A673 (cell line): ENCODE measurements around the gene PRKAR1A. TPM values are rescaled to one million over a fixed set of nuclear protein-coding genes. Genes with fewer than 3 reads are reported as not detected.

ENCODE experiments used
- BruUV-seq: library from RNA; stranded (reverse); fragments of 400-500 nt; replicated peaks from 2 replicates; lab custom pipeline; 2021; lab: Mats Ljungman, UMichigan
- CTCF ChIA-PET: fragments of 300-600 bp; sonication (Branson Sonifier 250); formaldehyde crosslinking; loops from one replicate; lab custom pipeline; 2022; ENCODE audit warnings: antibody characterized with exemption; lab: Charles Lee
- POLR2A ChIA-PET: fragments of 300-600 bp; sonication (Branson Sonifier 250); formaldehyde crosslinking; loops from one replicate; lab custom pipeline; 2022; ENCODE audit warnings: antibody characterized with exemption; ENCODE audit not compliant: low non-redundant PET; lab: Charles Lee
- DNase-seq: peaks from one replicate; pipeline ENCODE4 v3.0.0-alpha.2; 2015; ENCODE audit warnings: low spot score
- H3K27ac ChIP-seq: fragments of 200-600 bp; sonication (generic); 2 replicates; pipeline ENCODE4 v1.5.1; 2016; ENCODE audit warnings: mixed run types, low read depth, mild to moderate bottlenecking, mixed read lengths, antibody characterized with exemption, low read length; ENCODE audit not compliant: poor library complexity, severe bottlenecking
- H3K27me3 ChIP-seq: fragments of 200-600 bp; sonication (generic); replicated peaks from 2 replicates; pipeline ENCODE4 v1.6.1; 2017; ENCODE audit warnings: mixed run types, low read depth, mild to moderate bottlenecking, mixed read lengths, antibody characterized with exemption, low read length; ENCODE audit not compliant: insufficient read depth, poor library complexity
- H3K36me3 ChIP-seq: fragments of 200-600 bp; sonication (generic); 2 replicates; pipeline ENCODE4 v1.6.1; 2016; ENCODE audit warnings: mixed run types, mild to moderate bottlenecking, mixed read lengths, antibody characterized with exemption, low read length; ENCODE audit not compliant: insufficient read depth, poor library complexity, severe bottlenecking
- H3K4me1 ChIP-seq: fragments of 200-600 bp; sonication (generic); 2 replicates; pipeline ENCODE4 v1.6.1; 2017; ENCODE audit warnings: mixed run types, mild to moderate bottlenecking, mixed read lengths, antibody characterized with exemption, low read length; ENCODE audit not compliant: insufficient read depth, poor library complexity, severe bottlenecking
- H3K4me3 ChIP-seq: fragments of 200-600 bp; sonication (generic); 2 replicates; pipeline ENCODE4 v1.5.1; 2016; ENCODE audit warnings: low read depth, mixed run types, mild to moderate bottlenecking, mixed read lengths, low read length; ENCODE audit not compliant: poor library complexity, severe bottlenecking
- H3K9me3 ChIP-seq: fragments of 200-600 bp; sonication (generic); 2 replicates; pipeline ENCODE4 v1.6.1; 2016; ENCODE audit warnings: mixed run types, low read depth, mild to moderate bottlenecking, mixed read lengths, antibody characterized with exemption, low read length; ENCODE audit not compliant: poor library complexity, severe bottlenecking
- CTCF ChIP-seq: fragments of 300-800, 200-600 bp; sonication (generic); conservative IDR thresholded peaks from 2 replicates; pipeline ENCODE4 v1.5.1; 2017; ENCODE audit warnings: low read depth, mild to moderate bottlenecking, antibody characterized with exemption, low read length, moderate library complexity, mixed read lengths
- EZH2 ChIP-seq: fragments of 200-600 bp; sonication (generic); IDR thresholded peaks from 2 replicates; pipeline ENCODE4 v1.6.1; 2017; ENCODE audit warnings: borderline replicate concordance, low read depth, mild to moderate bottlenecking, mixed read lengths, antibody characterized with exemption, low read length; ENCODE audit not compliant: poor library complexity, severe bottlenecking
- intact Hi-C: fragments of 100-400 bp; cut with micrococcal nuclease; formaldehyde crosslinking; loops from one replicate; pipeline ENCODE4 v1.10.0; 2022; ENCODE audit not compliant: unreplicated experiment
- total RNA-seq: library from RNA; stranded (reverse); gene quantifications from 2 replicates; pipeline ENCODE4 v1.2.3, GENCODE V29; 2021

Gene PRKAR1A
- total RNA-seq, 1 experiment from 2014 or later: 168 TPM

GRCh38 chr17:68567035-68567434 is 54.8 kb downstream of the PRKAR1A start:
- TF ChIP-seq EZH2 (no peak), CTCF (no peak)
- H3K27me3 ChIP-seq: no peaks in the 10 kb centered on the region
- intact Hi-C loops: no loop called here
- H3K9me3 ChIP-seq: no peaks in the 10 kb centered on the region
- ChIA-PET POLR2A (no interaction called here), CTCF (no interaction called here)
- no peaks in the 10 kb centered on the region for H3K4me1 ChIP-seq
- no TSS peak for BruUV-seq
- no peak for DNase-seq
- H3K27ac ChIP-seq: no peak overlapping the region
- no peaks in the 10 kb centered on the region for H3K36me3 ChIP-seq
- H3K4me3 ChIP-seq: no peak overlapping the region

- no peaks in the 10 kb centered on the region for H3K36me3 ChIP-seq
- no peak for TF ChIP-seq CTCF
- no peak for TF ChIP-seq EZH2
- H3K27ac ChIP-seq: no peak overlapping the region
- intact Hi-C loops: no loop called here
- no peak overlapping the region for H3K4me3 ChIP-seq
- no peak for DNase-seq
- CTCF ChIA-PET: no interaction called here
- POLR2A ChIA-PET: no interaction called here
- no TSS peak for BruUV-seq
- no peaks in the 10 kb centered on the region for H3K4me1 ChIP-seq
- H3K9me3 ChIP-seq: no peaks in the 10 kb centered on the region
- no peaks in the 10 kb centered on the region for H3K27me3 ChIP-seq
Measured at GRCh38 chr17:68567581-68567980, 55.4 kb downstream of the PRKAR1A start.

GRCh38 chr17:68568581-68568980 is 56.4 kb downstream of the PRKAR1A start:
- POLR2A ChIA-PET: no interaction called here
- TF ChIP-seq CTCF (no peak), EZH2 (no peak)
- BruUV-seq: no TSS peak
- intact Hi-C loops: no loop called here
- Histone ChIP-seq H3K4me1 (no peaks in the 10 kb centered on the region), H3K9me3 (no peaks in the 10 kb centered on the region), H3K36me3 (no peaks in the 10 kb centered on the region), H3K27me3 (no peaks in the 10 kb centered on the region), H3K4me3 (no peak overlapping the region), H3K27ac (no peak overlapping the region)
- no peak for DNase-seq
- CTCF ChIA-PET: no interaction called here
